RWPE1 (cell line): ENCODE data around the gene CAPG.

ENCODE experiments used
- CTCF ChIA-PET: fragments of 350-600 bp; sonication (Branson Sonifier 250); formaldehyde crosslinking; extraction: SDS; loops from one replicate; lab custom pipeline; 2021; lab: Yijun Ruan, JAX
- POLR2A ChIA-PET: fragments of 400-600 bp; formaldehyde crosslinking; extraction: SDS; loops from one replicate; lab custom pipeline; 2020; ENCODE audit warnings: antibody characterized with exemption; ENCODE audit not compliant: low non-redundant PET; lab: Yijun Ruan, JAX
- DNase-seq: peaks from one replicate; pipeline ENCODE4 v3.0.0; 2012; ENCODE audit warnings: low spot score
- H3K27ac ChIP-seq: fragments of 450-650 bp; 2 replicates; pipeline ENCODE4 v1.5.1; 2017
- CTCF ChIP-seq: fragments of 450-650 bp; conservative IDR thresholded peaks from 2 replicates; pipeline ENCODE4 v1.5.1; 2017; ENCODE audit warnings: low read depth, mild to moderate bottlenecking

The CAPG gene

GRCh38 chr2:85410584-85411404, 628 bp upstream of the CAPG start:
- no peak for TF ChIP-seq CTCF
- ChIA-PET POLR2A (interaction anchor here (0.7 kb wide), 1 partner anchor 123 kb away, joined by 3 read pairs; no protein-coding TSS in a partner anchor), CTCF (interaction anchor here (0.6 kb wide), 1 partner anchor 138 kb away, joined by 4 read pairs; no protein-coding TSS in a partner anchor)
- peak overlapping the region; percentile 95 for H3K27ac ChIP-seq
- DNase-seq: peak; percentile 62

GRCh38 chr2:85405201-85406059, 4.7 kb downstream of the CAPG start:
- ChIA-PET CTCF (no interaction called here), POLR2A (no interaction called here)
- no peak for DNase-seq
- no peak for TF ChIP-seq CTCF
- H3K27ac ChIP-seq: peak overlapping the region; percentile 57

- TF ChIP-seq CTCF: no peak
- CTCF ChIA-PET: interaction anchor here (0.8 kb wide), 1 partner anchor 46 kb away, joined by 4 read pairs; no protein-coding TSS in a partner anchor
- DNase-seq: no peak
- POLR2A ChIA-PET: no interaction called here
- H3K27ac ChIP-seq: peak overlapping the region; percentile 3; the same call in 1 of the 2 replicates
These were observed 8.3 kb downstream of the CAPG start for GRCh38 chr2:85401844-85402243.

GRCh38 chr2:85401464-85401805, 8.7 kb downstream of the CAPG start:
- POLR2A ChIA-PET: no interaction called here
- no peak for TF ChIP-seq CTCF
- H3K27ac ChIP-seq: peak overlapping the region; percentile 3; the same call in 1 of the 2 replicates
- CTCF ChIA-PET: interaction anchor here (0.8 kb wide), 1 partner anchor 45 kb away, joined by 4 read pairs; no protein-coding TSS in a partner anchor
- no peak for DNase-seq

- ChIA-PET CTCF (interaction anchor here (0.7 to 0.8 kb wide), 2 partner anchors 19 to 45 kb away, joined by 3 to 4 read pairs; no protein-coding TSS in a partner anchor), POLR2A (no interaction called here)
- peak overlapping the region; percentile 3; the same call in 1 of the 2 replicates for H3K27ac ChIP-seq
- no peak for TF ChIP-seq CTCF
- no peak for DNase-seq
These were observed 9.4 kb downstream of the CAPG start for GRCh38 chr2:85400541-85401463.
